Ureter (tissue), 1 donor: ENCODE measurements around the gene LCP1. TPM values are rescaled to one million over a fixed set of nuclear protein-coding genes. Genes with fewer than 3 reads are reported as not detected.
"Not testable (repeated sequence)": the region's sequence is repeated elsewhere in the genome, so short reads cannot be mapped to it uniquely, and the experiment has no call there.

Source experiments
- DNase-seq: peaks from one replicate; pipeline ENCODE4 v3.0.0-alpha.2; 2020; ENCODE audit warnings: low spot score
- total RNA-seq: library from RNA; stranded (reverse); gene quantifications from one replicate; pipeline ENCODE4 v1.2.4, GENCODE V29; 2023
- donor health status: DM: yes; HTN: yes; CAD: no.

Gene LCP1
- total RNA-seq, 1 donor from 2014 or later, result 44.8 TPM

GRCh38 chr13:46182491-46182877 is 507 bp upstream of the LCP1 start:
- no peak for DNase-seq

GRCh38 chr13:46181377-46181839 is 569 bp downstream of the LCP1 start:
- no peak for DNase-seq

GRCh38 chr13:46179969-46180763 is 1.8 kb downstream of the LCP1 start:
- DNase-seq, result no peak

- no peak for DNase-seq
These were observed 2.5 kb downstream of the LCP1 start for GRCh38 chr13:46179491-46179908.

GRCh38 chr13:46178821-46179220 is 3.2 kb downstream of the LCP1 start:
- no peak for DNase-seq

- DNase-seq, result no peak
These were observed 3.8 kb downstream of the LCP1 start for GRCh38 chr13:46178143-46178542.

GRCh38 chr13:46176756-46177155 is 5.2 kb downstream of the LCP1 start:
- no peak for DNase-seq

GRCh38 chr13:46173656-46174055 is 8.3 kb downstream of the LCP1 start:
- no peak for DNase-seq

- no peak for DNase-seq
These were observed 9.4 kb downstream of the LCP1 start for GRCh38 chr13:46172531-46172991.

GRCh38 chr13:46171739-46172138 is 10.2 kb downstream of the LCP1 start:
- DNase-seq, result no peak

- DNase-seq, result no peak
These were observed 10.8 kb downstream of the LCP1 start for GRCh38 chr13:46171217-46171616.

GRCh38 chr13:46170687-46171086 is 11.3 kb downstream of the LCP1 start:
- no peak for DNase-seq

GRCh38 chr13:46170268-46170667 is 11.7 kb downstream of the LCP1 start:
- no peak for DNase-seq

- DNase-seq, result no peak
These were observed 12.2 kb downstream of the LCP1 start for GRCh38 chr13:46169758-46170157.

- no peak for DNase-seq
These were observed 13.2 kb downstream of the LCP1 start for GRCh38 chr13:46168783-46169182.

- DNase-seq, result no peak
These were observed 13.6 kb downstream of the LCP1 start for GRCh38 chr13:46168341-46168740.

GRCh38 chr13:46166947-46167610 is 14.9 kb downstream of the LCP1 start:
- no peak for DNase-seq

- no peak for DNase-seq
These were observed 15.8 kb downstream of the LCP1 start for GRCh38 chr13:46166224-46166584.

- DNase-seq, result no peak
These were observed 16.3 kb downstream of the LCP1 start for GRCh38 chr13:46165485-46166223.

- no peak for DNase-seq
These were observed 17.3 kb downstream of the LCP1 start for GRCh38 chr13:46164661-46165060.

GRCh38 chr13:46162741-46163140 is 19.2 kb downstream of the LCP1 start:
- DNase-seq, result not testable (repeated sequence)

GRCh38 chr13:46160471-46161066 is 21.4 kb downstream of the LCP1 start:
- no peak for DNase-seq
